ENCODE results near the gene ATP1B3. TPM values are rescaled to one million over a fixed set of nuclear protein-coding genes. Genes with fewer than 3 reads are reported as not detected.

The ATP1B3 gene
- total RNA-seq, 1 experiment from 2014 or later: 167 TPM

DNA sequence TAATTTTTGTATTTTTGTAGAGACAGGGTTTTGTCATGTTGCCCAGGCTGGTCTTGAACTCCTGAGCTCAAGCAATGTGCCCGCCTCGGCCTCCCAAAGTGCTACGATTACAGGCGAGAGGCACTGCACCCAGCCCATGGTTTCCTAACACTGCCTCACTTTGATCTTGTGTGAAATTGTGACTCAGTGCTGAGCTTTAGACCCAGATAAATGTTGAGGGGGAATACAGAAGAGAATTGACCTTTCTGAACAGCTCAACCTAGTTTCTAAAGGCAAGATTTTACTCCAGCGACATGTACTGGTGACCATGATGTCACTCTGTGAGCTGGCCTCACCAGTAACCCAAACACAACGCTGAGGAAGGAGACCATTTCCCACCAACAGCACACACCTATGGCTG is 73.5 kb downstream of the ATP1B3 start:
- no peak overlapping the region for H3K4me3 ChIP-seq (ENCODE audit: low read depth, low read length, poor library complexity, severe bottlenecking)
- intact Hi-C loops (cut with micrococcal nuclease; ENCODE audit: unreplicated experiment): no loop called here
- ChIA-PET CTCF (no interaction called here), POLR2A (ENCODE audit: low non-redundant PET) (no interaction called here)
- no peaks in the 10 kb centered on the region for H3K36me3 ChIP-seq (ENCODE audit: insufficient read depth, low read length, poor library complexity, severe bottlenecking)
- H3K27ac ChIP-seq (ENCODE audit: low read depth, low read length, poor library complexity, severe bottlenecking): no peak overlapping the region
- H3K4me1 ChIP-seq (ENCODE audit: insufficient read depth, low read length, poor library complexity, severe bottlenecking): peaks cover 3% of the 10 kb centered on the region
- H3K9me3 ChIP-seq (ENCODE audit: low read depth, low read length, poor library complexity, severe bottlenecking): no peaks in the 10 kb centered on the region
- H3K27me3 ChIP-seq (replicated peaks; ENCODE audit: insufficient read depth, low read depth, low read length, poor library complexity): no peaks in the 10 kb centered on the region
- TF ChIP-seq, protein P1, sequence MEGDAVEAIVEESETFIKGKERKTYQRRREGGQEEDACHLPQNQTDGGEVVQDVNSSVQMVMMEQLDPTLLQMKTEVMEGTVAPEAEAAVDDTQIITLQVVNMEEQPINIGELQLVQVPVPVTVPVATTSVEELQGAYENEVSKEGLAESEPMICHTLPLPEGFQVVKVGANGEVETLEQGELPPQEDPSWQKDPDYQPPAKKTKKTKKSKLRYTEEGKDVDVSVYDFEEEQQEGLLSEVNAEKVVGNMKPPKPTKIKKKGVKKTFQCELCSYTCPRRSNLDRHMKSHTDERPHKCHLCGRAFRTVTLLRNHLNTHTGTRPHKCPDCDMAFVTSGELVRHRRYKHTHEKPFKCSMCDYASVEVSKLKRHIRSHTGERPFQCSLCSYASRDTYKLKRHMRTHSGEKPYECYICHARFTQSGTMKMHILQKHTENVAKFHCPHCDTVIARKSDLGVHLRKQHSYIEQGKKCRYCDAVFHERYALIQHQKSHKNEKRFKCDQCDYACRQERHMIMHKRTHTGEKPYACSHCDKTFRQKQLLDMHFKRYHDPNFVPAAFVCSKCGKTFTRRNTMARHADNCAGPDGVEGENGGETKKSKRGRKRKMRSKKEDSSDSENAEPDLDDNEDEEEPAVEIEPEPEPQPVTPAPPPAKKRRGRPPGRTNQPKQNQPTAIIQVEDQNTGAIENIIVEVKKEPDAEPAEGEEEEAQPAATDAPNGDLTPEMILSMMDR (conservative IDR thresholded peaks at IDR 0.05; ENCODE audit: low read depth, low read length): no peak
- TF ChIP-seq EZH2 (IDR thresholded peaks at IDR 0.05; ENCODE audit: borderline replicate concordance, low read depth, low read length, poor library complexity, severe bottlenecking): no peak
- BruUV-seq (replicated peaks): no TSS peak
- DNase-seq (ENCODE audit: low spot score): no peak

DNA sequence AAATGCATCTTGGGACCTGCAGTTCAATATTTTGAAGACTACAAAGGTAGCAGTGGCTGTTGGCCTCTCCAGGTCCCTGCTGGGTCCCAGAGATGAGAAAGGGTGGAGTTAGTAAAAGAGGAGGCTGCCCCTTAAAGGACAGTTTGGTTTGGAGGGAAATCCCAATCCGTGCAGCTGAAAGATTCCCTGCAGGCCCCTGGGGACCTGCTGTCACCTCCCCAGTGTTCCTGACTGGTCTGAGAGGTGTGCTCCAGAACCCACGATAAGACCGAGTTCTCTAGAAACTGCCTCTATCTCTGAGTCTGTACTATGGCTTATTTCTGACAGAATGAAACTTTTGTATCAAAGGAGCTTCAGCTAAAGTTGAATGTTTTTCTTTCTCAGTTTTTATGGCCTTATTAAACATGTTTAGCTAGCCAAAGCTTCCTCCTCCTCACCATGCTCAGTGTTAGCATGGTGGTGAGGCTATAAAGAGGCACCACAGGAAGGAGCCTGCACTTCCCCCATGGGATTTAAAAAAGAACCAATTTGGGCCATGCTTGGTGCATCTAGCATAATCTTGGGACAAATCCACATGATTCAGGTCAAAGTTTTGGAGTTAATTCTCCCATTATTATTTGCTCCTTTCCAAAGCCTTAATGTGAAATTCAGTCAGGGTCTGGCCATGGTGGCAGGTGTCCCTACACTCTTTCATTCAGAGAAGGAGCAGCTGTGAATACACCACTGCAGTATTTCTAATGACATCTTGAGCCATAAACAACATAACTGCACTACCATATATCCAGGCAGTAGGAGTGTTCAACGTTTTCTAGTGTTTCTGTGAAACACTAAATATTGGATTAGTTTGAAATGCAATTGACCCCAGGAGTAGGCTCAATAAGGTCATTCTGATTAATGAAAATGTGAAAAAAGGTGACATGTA is 74.4 kb downstream of the ATP1B3 start:
- CTCF ChIA-PET: no interaction called here
- BruUV-seq (replicated peaks): no TSS peak

DNA sequence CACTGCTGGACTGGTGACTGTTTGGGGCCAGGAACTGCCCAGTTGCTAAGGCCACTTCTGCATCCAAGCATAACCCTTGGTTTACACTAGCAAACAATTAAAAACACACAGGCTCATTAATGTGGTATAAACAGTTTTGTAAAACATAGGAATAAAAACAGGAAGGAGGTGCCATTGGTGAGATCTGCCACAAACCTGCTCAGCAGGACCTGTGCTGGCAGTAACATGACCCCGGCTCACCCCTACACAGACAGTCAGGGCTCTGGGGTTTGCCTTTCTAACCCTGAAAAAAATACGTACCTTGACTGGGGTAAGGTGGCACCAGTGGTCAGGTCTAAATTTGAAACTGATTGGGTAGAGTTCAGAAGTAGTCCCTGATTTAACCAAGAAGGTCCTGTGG is 76.2 kb downstream of the ATP1B3 start:
- TF ChIP-seq, protein P1 (conservative IDR thresholded peaks at IDR 0.05; ENCODE audit: low read depth, low read length): no peak
- no peak for TF ChIP-seq EZH2 (IDR thresholded peaks at IDR 0.05; ENCODE audit: borderline replicate concordance, low read depth, low read length, poor library complexity, severe bottlenecking)
- intact Hi-C loops (cut with micrococcal nuclease; ENCODE audit: unreplicated experiment): no loop called here
- H3K4me1 ChIP-seq (ENCODE audit: insufficient read depth, low read length, poor library complexity, severe bottlenecking): peaks cover 3% of the 10 kb centered on the region
- DNase-seq (ENCODE audit: low spot score): no peak
- no TSS peak for BruUV-seq (replicated peaks)
- no peaks in the 10 kb centered on the region for H3K9me3 ChIP-seq (ENCODE audit: low read depth, low read length, poor library complexity, severe bottlenecking)
- no peak overlapping the region for H3K27ac ChIP-seq (ENCODE audit: low read depth, low read length, poor library complexity, severe bottlenecking)
- ChIA-PET CTCF (no interaction called here), POLR2A (ENCODE audit: low non-redundant PET) (no interaction called here)
- no peaks in the 10 kb centered on the region for H3K27me3 ChIP-seq (replicated peaks; ENCODE audit: insufficient read depth, low read depth, low read length, poor library complexity)
- no peaks in the 10 kb centered on the region for H3K36me3 ChIP-seq (ENCODE audit: insufficient read depth, low read length, poor library complexity, severe bottlenecking)
- H3K4me3 ChIP-seq (ENCODE audit: low read depth, low read length, poor library complexity, severe bottlenecking): no peak overlapping the region

More for the DNA sequence above, 74.4 kb downstream of the ATP1B3 start:
- intact Hi-C loops (cut with micrococcal nuclease; ENCODE audit: unreplicated experiment): no loop called here
- POLR2A ChIA-PET (ENCODE audit: low non-redundant PET): no interaction called here
- Histone ChIP-seq H3K36me3 (ENCODE audit: insufficient read depth, low read length, poor library complexity, severe bottlenecking) (no peaks in the 10 kb centered on the region), H3K9me3 (ENCODE audit: low read depth, low read length, poor library complexity, severe bottlenecking) (no peaks in the 10 kb centered on the region), H3K4me1 (ENCODE audit: insufficient read depth, low read length, poor library complexity, severe bottlenecking) (peaks cover 3% of the 10 kb centered on the region), H3K27ac (ENCODE audit: low read depth, low read length, poor library complexity, severe bottlenecking) (no peak overlapping the region), H3K27me3 (replicated peaks; ENCODE audit: insufficient read depth, low read depth, low read length, poor library complexity) (no peaks in the 10 kb centered on the region), H3K4me3 (ENCODE audit: low read depth, low read length, poor library complexity, severe bottlenecking) (no peak overlapping the region)
- TF ChIP-seq EZH2 (IDR thresholded peaks at IDR 0.05; ENCODE audit: borderline replicate concordance, low read depth, low read length, poor library complexity, severe bottlenecking): no peak
- TF ChIP-seq, protein P1 (conservative IDR thresholded peaks at IDR 0.05; ENCODE audit: low read depth, low read length): no peak
- DNase-seq (ENCODE audit: low spot score): no peak
